Left ventricle myocardium inferior (tissue), 1 donor: ENCODE data around the gene TMEM184B. TPM values are rescaled to one million over a fixed set of nuclear protein-coding genes. Genes with fewer than 3 reads are reported as not detected.

ENCODE experiments used
- DNase-seq: peaks from one replicate; pipeline ENCODE4 v3.0.0-alpha.2; 2020
- H3K27ac ChIP-seq: fragments of 200-600 bp; replicated peaks from 2 replicates; pipeline ENCODE4 v1.8.0; 2021
- H3K27me3 ChIP-seq: fragments of 200-600 bp; 2 replicates; pipeline ENCODE4 v1.8.0; 2021; ENCODE audit warnings: low read depth
- H3K36me3 ChIP-seq: fragments of 200-600 bp; 2 replicates; pipeline ENCODE4 v1.8.0; 2021
- H3K4me1 ChIP-seq: fragments of 200-600 bp; 2 replicates; pipeline ENCODE4 v1.8.0; 2021
- H3K4me3 ChIP-seq: fragments of 200-600 bp; 2 replicates; pipeline ENCODE4 v1.8.0; 2021; ENCODE audit warnings: mild to moderate bottlenecking, moderate library complexity
- H3K9me3 ChIP-seq: fragments of 200-600 bp; replicated peaks from 2 replicates; pipeline ENCODE4 v1.8.0; 2021
- CTCF ChIP-seq: fragments of 200-600 bp; IDR thresholded peaks from 2 replicates; pipeline ENCODE4 v1.8.0; 2021; ENCODE audit warnings: antibody characterized with exemption, mild to moderate bottlenecking, borderline replicate concordance
- intact Hi-C: fragments of 100-400 bp; cut with micrococcal nuclease; formaldehyde crosslinking; loops from one replicate; pipeline ENCODE4 v1.11.0; 2022
- total RNA-seq: library from RNA; stranded (reverse); fragmentation: NEBNext Ultra II Directional; extraction: Animal tissue kit (Norgen Biotek cat#: 25700); gene quantifications from one replicate; pipeline ENCODE4 v1.2.1, GENCODE V29; 2021
- donor health status: DM: no; HTN: yes; CAD: no; lungs with severe emphysema.

Gene TMEM184B
- total RNA-seq, 1 donor from 2014 or later: 50.6 TPM

GRCh38 chr22:38214302-38215056 is 58.3 kb downstream of the TMEM184B start:
- Histone ChIP-seq H3K36me3 (no peaks in the 10 kb centered on the region), H3K4me3 (peak overlapping the region; percentile 49), H3K9me3 (no peaks in the 10 kb centered on the region), H3K27ac (peak overlapping the region; percentile 8), H3K4me1 (peaks cover 33% of the 10 kb centered on the region), H3K27me3 (peaks cover 4% of the 10 kb centered on the region)
- peak; percentile 61 for DNase-seq
- TF ChIP-seq CTCF: peak; percentile 18
- intact Hi-C loops: no loop called here

- Histone ChIP-seq H3K36me3 (no peaks in the 10 kb centered on the region), H3K4me1 (peaks cover 28% of the 10 kb centered on the region), H3K9me3 (no peaks in the 10 kb centered on the region), H3K27me3 (peaks cover 4% of the 10 kb centered on the region), H3K4me3 (peak overlapping the region; percentile 49), H3K27ac (peak overlapping the region; percentile 8)
- no peak for DNase-seq
- TF ChIP-seq CTCF: no peak
- intact Hi-C loops: no loop called here
Measured at GRCh38 chr22:38213990-38214301, 58.9 kb downstream of the TMEM184B start.

- H3K36me3 ChIP-seq: no peaks in the 10 kb centered on the region
- H3K27me3 ChIP-seq: peaks cover 4% of the 10 kb centered on the region
- peaks cover 24% of the 10 kb centered on the region for H3K4me1 ChIP-seq
- H3K27ac ChIP-seq: no peak overlapping the region
- no peak for TF ChIP-seq CTCF
- H3K9me3 ChIP-seq: no peaks in the 10 kb centered on the region
- no peak for DNase-seq
- no peak overlapping the region for H3K4me3 ChIP-seq
- intact Hi-C loops: no loop called here
Measured at GRCh38 chr22:38213319-38213989, 59.4 kb downstream of the TMEM184B start.

- Histone ChIP-seq H3K27me3 (peaks cover 4% of the 10 kb centered on the region), H3K4me3 (no peak overlapping the region), H3K4me1 (peaks cover 18% of the 10 kb centered on the region), H3K9me3 (no peaks in the 10 kb centered on the region), H3K27ac (no peak overlapping the region), H3K36me3 (no peaks in the 10 kb centered on the region)
- no peak for TF ChIP-seq CTCF
- no peak for DNase-seq
- intact Hi-C loops: no loop called here
Measured at GRCh38 chr22:38212442-38212841, 60.4 kb downstream of the TMEM184B start.

GRCh38 chr22:38211556-38211955 is 61.3 kb downstream of the TMEM184B start:
- H3K4me3 ChIP-seq: no peak overlapping the region
- no peaks in the 10 kb centered on the region for H3K9me3 ChIP-seq
- DNase-seq: no peak
- intact Hi-C loops: no loop called here
- TF ChIP-seq CTCF: no peak
- peaks cover 4% of the 10 kb centered on the region for H3K27me3 ChIP-seq
- peaks cover 18% of the 10 kb centered on the region for H3K4me1 ChIP-seq
- H3K36me3 ChIP-seq: no peaks in the 10 kb centered on the region
- no peak overlapping the region for H3K27ac ChIP-seq
